NCI-H510A treated with DMSO at 0.1 percent for 48 hours (cell line): Measurements from ENCODE around the gene SPOPL.

Experiments used
- DNase-seq: peaks from one replicate; lab custom pipeline; 2025; lab: John Stamatoyannopoulos, UW

The SPOPL gene

GRCh38 chr2:138601458-138602165, 100.0 kb downstream of the SPOPL start:
- no peak for DNase-seq

GRCh38 chr2:138602166-138602460, 100.5 kb downstream of the SPOPL start:
- peak; percentile 76 for DNase-seq

GRCh38 chr2:138607746-138608145, 106.2 kb downstream of the SPOPL start:
- no peak for DNase-seq

GRCh38 chr2:138609446-138609845, 107.9 kb downstream of the SPOPL start:
- no peak for DNase-seq

GRCh38 chr2:138610201-138610953, 108.8 kb downstream of the SPOPL start:
- DNase-seq, result no peak

GRCh38 chr2:138615257-138615656, 113.7 kb downstream of the SPOPL start:
- DNase-seq, result no peak

GRCh38 chr2:138617026-138617425, 115.5 kb downstream of the SPOPL start:
- no peak for DNase-seq

GRCh38 chr2:138618971-138619370, 117.4 kb downstream of the SPOPL start:
- DNase-seq, result no peak

GRCh38 chr2:138620431-138620830, 118.9 kb downstream of the SPOPL start:
- no peak for DNase-seq

GRCh38 chr2:138621139-138621538, 119.6 kb downstream of the SPOPL start:
- DNase-seq, result no peak

GRCh38 chr2:138622613-138623012, 121.0 kb downstream of the SPOPL start:
- no peak for DNase-seq
